Uterus (tissue), 4 donors: Measurements from ENCODE around the gene CEMIP. TPM values are rescaled to one million over a fixed set of nuclear protein-coding genes. Genes with fewer than 3 reads are reported as not detected.

ENCODE experiments used
- DNase-seq, 2 donors: peaks; one replicate each; pipeline ENCODE4 v3.0.0-alpha.2; 2019 to 2020
- H3K27ac ChIP-seq, 2 donors: fragments of 200-600 bp; sonication (generic); 1 replicate in 1 of 2; 2 replicates in 1 of 2; pipeline ENCODE4 v1.5.1; 2016 to 2018
- H3K27me3 ChIP-seq, 2 donors: fragments of 200-600 bp; sonication (generic); one replicate each; pipeline ENCODE4 v1.5.1; 2018 to 2019; ENCODE audit warnings: control low read depth in 1 of 2
- H3K36me3 ChIP-seq, 2 donors: fragments of 200-600 bp; sonication (generic); one replicate each; pipeline ENCODE4 v1.5.1; 2019; ENCODE audit warnings: control low read depth in 1 of 2
- H3K4me1 ChIP-seq, 2 donors: fragments of 200-600 bp; sonication (generic); one replicate each; pipeline ENCODE4 v1.5.1; 2018 to 2019; ENCODE audit warnings: control low read depth in 1 of 2
- H3K4me3 ChIP-seq, 2 donors: fragments of 200-600 bp; sonication (generic); 1 replicate in 1 of 2; 2 replicates in 1 of 2; pipeline ENCODE4 v1.5.1; 2018 to 2019; ENCODE audit warnings: mild to moderate bottlenecking in 1 of 2
- H3K9me3 ChIP-seq, 2 donors: fragments of 200-600 bp; sonication (generic); one replicate each; pipeline ENCODE4 v1.5.1; 2019; ENCODE audit warnings: control low read depth in 1 of 2
- CTCF ChIP-seq, 4 experiments: fragments of 200-600 bp in 2 of 4; fragments of 450-650 bp in 2 of 4; sonication (generic) in 2 of 4; IDR thresholded peaks; one replicate each; pipeline ENCODE4 v1.5.1; 2016 to 2019; ENCODE audit warnings: antibody characterized with exemption in 4 of 4, mild to moderate bottlenecking in 2 of 4, moderate library complexity in 1 of 4
- POLR2A ChIP-seq, 2 donors: fragments of 450-650 bp; IDR thresholded peaks; one replicate each; pipeline ENCODE4 v1.6.1; 2016; ENCODE audit warnings: antibody characterized with exemption in 2 of 2, mild to moderate bottlenecking in 1 of 2, moderate library complexity in 1 of 2
- intact Hi-C: fragments of 100-400 bp; cut with DNase I; formaldehyde crosslinking; loops from one replicate; pipeline ENCODE4 v1.15.1; 2023; ENCODE audit warnings: low total_unique reads
- total RNA-seq, 4 donors: library from RNA; depleted of rRNA in 3 of 4; stranded (reverse); fragments of >200 nt in 3 of 4; gene quantifications; one replicate each; pipeline versions ENCODE4 v1.1.0 to v1.2.4, GENCODE V29; 2014 to 2023
- donor health status: DM: yes; HTN: yes; CAD: no.

The CEMIP gene
- total RNA-seq, 4 donors from 2014 or later: under 0.01 to 1.9 (median 1.1) TPM

DNA sequence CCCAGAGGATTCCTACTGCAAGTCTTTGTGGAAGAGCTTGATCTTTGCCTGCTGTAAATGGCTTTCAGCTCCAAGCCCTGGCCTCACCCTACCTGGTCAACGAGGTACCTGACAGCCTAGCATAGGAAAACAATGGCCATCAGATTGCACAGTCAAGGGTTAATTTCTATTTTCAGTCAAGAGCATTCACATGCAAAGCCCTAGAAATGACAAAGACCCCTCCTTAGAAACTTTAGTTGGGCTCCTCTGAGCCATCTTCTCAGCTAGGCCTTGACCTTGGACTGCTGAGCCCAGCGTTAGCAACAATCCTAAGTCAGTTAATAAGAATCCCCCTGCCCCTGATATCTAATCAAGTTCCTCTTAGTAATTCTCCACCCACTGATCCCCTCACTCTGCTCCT lies 192.0 kb downstream of the CEMIP start:
- TF ChIP-seq CTCF (IDR thresholded peaks at IDR 0.05) (no peak), POLR2A (IDR thresholded peaks at IDR 0.05) (no peak)
- no peaks in the 10 kb centered on the region for H3K4me1 ChIP-seq
- no peak overlapping the region for H3K27ac ChIP-seq
- H3K4me3 ChIP-seq: no peak overlapping the region
- no peaks in the 10 kb centered on the region for H3K27me3 ChIP-seq
- H3K9me3 ChIP-seq: no peaks in the 10 kb centered on the region
- DNase-seq: no peak
- intact Hi-C loops: no loop called here
- no peaks in the 10 kb centered on the region for H3K36me3 ChIP-seq

GRCh38 chr15:80972276-80972675 lies 193.1 kb downstream of the CEMIP start:
- TF ChIP-seq CTCF (IDR thresholded peaks at IDR 0.05) (no peak), POLR2A (IDR thresholded peaks at IDR 0.05) (no peak)
- Histone ChIP-seq H3K27me3 (no peaks in the 10 kb centered on the region), H3K4me3 (no peak overlapping the region), H3K27ac (no peak overlapping the region), H3K9me3 (no peaks in the 10 kb centered on the region), H3K4me1 (no peaks in the 10 kb centered on the region), H3K36me3 (no peaks in the 10 kb centered on the region)
- intact Hi-C loops: no loop called here
- no peak for DNase-seq

GRCh38 chr15:80974914-80975313 lies 195.7 kb downstream of the CEMIP start:
- H3K4me1 ChIP-seq: no peaks in the 10 kb centered on the region
- TF ChIP-seq CTCF (IDR thresholded peaks at IDR 0.05): no peak
- no peak for TF ChIP-seq POLR2A (IDR thresholded peaks at IDR 0.05)
- no peak overlapping the region for H3K27ac ChIP-seq
- no peak for DNase-seq
- H3K27me3 ChIP-seq: no peaks in the 10 kb centered on the region
- H3K36me3 ChIP-seq: no peaks in the 10 kb centered on the region
- no peak overlapping the region for H3K4me3 ChIP-seq
- intact Hi-C loops: no loop called here
- no peaks in the 10 kb centered on the region for H3K9me3 ChIP-seq

DNA sequence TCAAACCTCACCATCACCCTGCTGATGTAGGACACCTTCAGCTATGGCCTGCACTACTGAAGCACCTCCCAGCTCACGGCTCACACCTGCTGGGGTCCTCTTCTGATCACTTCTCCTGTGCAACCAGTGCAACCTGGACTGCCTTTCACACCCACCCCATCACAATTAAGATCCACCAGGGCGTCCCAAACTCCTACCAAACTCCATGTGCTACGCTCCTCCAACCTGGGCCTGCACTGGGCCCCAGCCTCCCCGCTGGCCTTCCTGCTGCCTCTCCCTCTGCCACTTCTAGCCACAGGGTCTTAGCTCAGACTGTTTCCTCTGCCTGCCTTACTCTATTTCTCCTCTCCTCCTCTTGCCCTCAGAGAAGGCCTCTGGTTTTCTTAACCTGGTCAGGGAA lies 197.7 kb downstream of the CEMIP start:
- H3K4me3 ChIP-seq: no peak overlapping the region
- no peaks in the 10 kb centered on the region for H3K4me1 ChIP-seq
- no peaks in the 10 kb centered on the region for H3K36me3 ChIP-seq
- no peaks in the 10 kb centered on the region for H3K27me3 ChIP-seq
- DNase-seq: no peak
- H3K9me3 ChIP-seq: no peaks in the 10 kb centered on the region
- intact Hi-C loops: no loop called here
- TF ChIP-seq CTCF (IDR thresholded peaks at IDR 0.05): no peak
- TF ChIP-seq POLR2A (IDR thresholded peaks at IDR 0.05): no peak
- H3K27ac ChIP-seq: no peak overlapping the region

DNA sequence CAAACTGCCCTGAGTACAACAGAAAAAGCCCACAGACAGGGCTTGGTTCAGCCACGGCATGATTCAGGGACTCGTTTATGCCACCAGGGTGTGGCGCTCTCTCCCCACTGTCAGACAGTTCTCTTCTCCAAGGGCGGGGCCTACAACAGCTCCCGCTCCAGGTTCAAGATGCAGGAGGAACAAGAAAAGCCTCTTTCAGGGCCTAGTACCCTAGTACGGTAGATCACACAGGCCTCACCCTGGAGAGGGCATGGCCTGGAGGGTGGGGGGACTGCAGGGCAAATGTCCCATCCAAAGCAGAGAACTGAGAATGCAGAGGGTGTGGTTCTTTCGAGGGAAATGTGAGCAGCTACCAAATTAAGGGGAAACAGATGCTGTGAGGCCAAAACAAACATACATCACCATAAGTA lies 198.5 kb downstream of the CEMIP start:
- no peak overlapping the region for H3K4me3 ChIP-seq
- no peaks in the 10 kb centered on the region for H3K9me3 ChIP-seq
- H3K36me3 ChIP-seq: no peaks in the 10 kb centered on the region
- no peaks in the 10 kb centered on the region for H3K27me3 ChIP-seq
- TF ChIP-seq CTCF (IDR thresholded peaks at IDR 0.05): peak; percentile 23 to 62 (median 50)
- no peak for TF ChIP-seq POLR2A (IDR thresholded peaks at IDR 0.05)
- no peak overlapping the region for H3K27ac ChIP-seq
- peak; percentile 45 to 62 for DNase-seq
- intact Hi-C loops: no loop called here
- no peaks in the 10 kb centered on the region for H3K4me1 ChIP-seq
